Skeletal muscle satellite cell (primary cell): ENCODE data around the gene ENTREP3.
A peak's percentile ranks its signal among the peaks of the same experiment; 100 is the strongest.

Experiments used
- H3K27me3 ChIP-seq: 2 replicates; pipeline ENCODE4 v1.7.0; 2013; ENCODE audit warnings: low read length; ENCODE audit not compliant: control insufficient read depth, insufficient read depth
- H3K36me3 ChIP-seq: 2 replicates; pipeline ENCODE4 v1.7.0; 2013; ENCODE audit warnings: mild to moderate bottlenecking, control low read depth, low read length; ENCODE audit not compliant: insufficient read depth
- H3K4me1 ChIP-seq: 2 replicates; pipeline ENCODE4 v1.7.0; 2013; ENCODE audit warnings: low read length; ENCODE audit not compliant: control insufficient read depth, insufficient read depth
- H3K4me2 ChIP-seq: 2 replicates; pipeline ENCODE4 v1.7.0; 2013; ENCODE audit warnings: mild to moderate bottlenecking, low read length
- H3K4me3 ChIP-seq: 2 replicates; pipeline ENCODE4 v1.7.0; 2013; ENCODE audit warnings: low read length
- H3K9ac ChIP-seq: 2 replicates; pipeline ENCODE4 v1.7.0; 2013; ENCODE audit warnings: mild to moderate bottlenecking, low read depth, low read length, moderate library complexity
- H3K9me3 ChIP-seq: replicated peaks from 2 replicates; pipeline ENCODE4 v1.7.0; 2013; ENCODE audit warnings: mild to moderate bottlenecking, control low read depth, low read length

The ENTREP3 gene

DNA sequence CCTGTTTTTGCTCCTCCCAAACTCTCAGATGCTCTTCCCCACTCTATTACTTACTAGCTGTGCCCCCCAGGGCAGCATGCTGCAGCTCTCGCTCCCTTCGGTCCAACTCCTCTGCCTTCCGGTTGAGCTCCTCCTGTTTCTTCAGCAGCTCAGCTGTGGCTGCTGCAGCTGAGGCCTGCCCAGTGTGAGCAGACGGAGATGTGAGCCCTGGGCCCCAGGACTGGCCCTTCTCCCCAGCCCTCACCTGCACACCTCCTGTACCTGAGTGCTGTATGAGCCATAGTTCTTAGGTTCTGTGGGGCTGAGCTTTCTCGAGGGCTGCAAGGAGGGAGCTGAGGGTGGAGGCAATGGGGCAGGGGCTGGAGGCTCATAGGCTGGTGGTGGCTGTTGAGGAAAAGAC, 5.0 kb upstream of the ENTREP3 start:
- H3K4me2 ChIP-seq = peak overlapping the region; percentile 94
- peaks cover 22% of the 10 kb centered on the region for H3K4me1 ChIP-seq
- no peaks in the 10 kb centered on the region for H3K9me3 ChIP-seq
- no peaks in the 10 kb centered on the region for H3K27me3 ChIP-seq
- H3K36me3 ChIP-seq = peaks cover 45% of the 10 kb centered on the region
- peak overlapping the region; percentile 86 for H3K9ac ChIP-seq
- H3K4me3 ChIP-seq = no peak overlapping the region

- H3K4me1 ChIP-seq = peaks cover 35% of the 10 kb centered on the region
- H3K27me3 ChIP-seq = no peaks in the 10 kb centered on the region
- peak overlapping the region; percentile 99 for H3K4me2 ChIP-seq
- H3K36me3 ChIP-seq = peaks cover 19% of the 10 kb centered on the region
- peak overlapping the region; percentile 90 for H3K9ac ChIP-seq
- no peaks in the 10 kb centered on the region for H3K9me3 ChIP-seq
- peak overlapping the region; percentile 97 for H3K4me3 ChIP-seq
These were observed 972 bp upstream of the ENTREP3 start for GRCh38 chr1:155256058-155256852.

DNA sequence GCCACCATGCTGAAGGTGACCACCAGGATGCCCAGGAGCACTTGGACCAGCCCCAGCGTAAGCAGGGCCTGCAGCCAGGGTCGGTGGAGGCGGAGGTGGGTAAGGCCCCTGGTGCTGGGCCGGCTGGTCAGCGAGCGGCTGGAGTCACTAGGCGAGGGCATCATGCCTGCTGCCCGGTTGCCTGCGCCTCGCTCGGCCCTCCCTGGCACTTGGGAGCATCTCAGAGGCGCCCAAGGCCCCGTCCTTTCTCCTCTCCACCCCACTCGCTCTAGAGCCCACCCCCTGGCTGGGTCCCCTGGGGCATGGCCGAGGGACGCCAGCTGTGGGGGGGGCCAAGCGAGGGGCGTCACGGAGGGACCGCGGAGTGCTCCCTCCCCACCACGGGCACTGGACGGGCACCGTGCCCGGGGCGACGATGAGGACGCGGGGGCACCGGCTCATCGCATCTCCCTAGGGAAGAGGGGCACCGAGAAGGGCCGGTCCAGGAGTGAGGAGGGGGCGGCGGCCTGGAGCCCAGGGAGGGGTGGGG, 505 bp downstream of the ENTREP3 start:
- peak overlapping the region; percentile 90 for H3K9ac ChIP-seq
- no peaks in the 10 kb centered on the region for H3K27me3 ChIP-seq
- peaks cover 19% of the 10 kb centered on the region for H3K36me3 ChIP-seq
- peak overlapping the region; percentile 99 for H3K4me2 ChIP-seq
- H3K4me3 ChIP-seq = peak overlapping the region; percentile 97
- H3K4me1 ChIP-seq = peaks cover 34% of the 10 kb centered on the region
- H3K9me3 ChIP-seq = no peaks in the 10 kb centered on the region

GRCh38 chr1:155254228-155254713, 1.0 kb downstream of the ENTREP3 start:
- Histone ChIP-seq H3K9ac (peak overlapping the region; percentile 90), H3K4me2 (peak overlapping the region; percentile 99), H3K36me3 (peaks cover 19% of the 10 kb centered on the region), H3K4me3 (peak overlapping the region; percentile 97), H3K4me1 (peaks cover 34% of the 10 kb centered on the region), H3K27me3 (no peaks in the 10 kb centered on the region), H3K9me3 (no peaks in the 10 kb centered on the region)

- Histone ChIP-seq H3K9me3 (no peaks in the 10 kb centered on the region), H3K9ac (peak overlapping the region; percentile 90), H3K4me3 (peak overlapping the region; percentile 97), H3K4me1 (peaks cover 34% of the 10 kb centered on the region), H3K36me3 (peaks cover 18% of the 10 kb centered on the region), H3K4me2 (peak overlapping the region; percentile 99), H3K27me3 (no peaks in the 10 kb centered on the region)
These were observed 1.5 kb downstream of the ENTREP3 start for GRCh38 chr1:155253797-155254196.

DNA sequence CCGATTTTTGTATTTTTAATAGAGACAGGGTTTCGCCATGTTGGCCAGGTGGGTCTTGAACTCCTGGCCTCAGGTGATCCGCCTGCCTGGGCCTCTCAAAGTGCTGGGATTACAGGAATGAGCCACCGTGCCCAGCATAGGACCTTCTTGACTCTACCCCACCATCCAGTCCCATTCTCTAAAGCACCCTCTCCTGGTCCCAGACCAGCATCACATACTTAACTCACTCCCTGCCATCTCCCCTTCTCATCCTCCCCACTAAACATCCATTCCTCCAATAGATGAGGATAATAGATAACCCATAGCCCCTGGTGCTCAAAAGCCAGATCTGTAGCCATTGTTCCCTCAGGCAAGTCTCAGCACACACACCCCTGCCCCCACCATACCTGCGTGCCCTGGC, 2.1 kb downstream of the ENTREP3 start:
- no peaks in the 10 kb centered on the region for H3K9me3 ChIP-seq
- peaks cover 18% of the 10 kb centered on the region for H3K36me3 ChIP-seq
- peak overlapping the region; percentile 99 for H3K4me2 ChIP-seq
- H3K4me3 ChIP-seq = peak overlapping the region; percentile 97
- peak overlapping the region; percentile 90 for H3K9ac ChIP-seq
- H3K27me3 ChIP-seq = no peaks in the 10 kb centered on the region
- H3K4me1 ChIP-seq = peaks cover 34% of the 10 kb centered on the region

DNA sequence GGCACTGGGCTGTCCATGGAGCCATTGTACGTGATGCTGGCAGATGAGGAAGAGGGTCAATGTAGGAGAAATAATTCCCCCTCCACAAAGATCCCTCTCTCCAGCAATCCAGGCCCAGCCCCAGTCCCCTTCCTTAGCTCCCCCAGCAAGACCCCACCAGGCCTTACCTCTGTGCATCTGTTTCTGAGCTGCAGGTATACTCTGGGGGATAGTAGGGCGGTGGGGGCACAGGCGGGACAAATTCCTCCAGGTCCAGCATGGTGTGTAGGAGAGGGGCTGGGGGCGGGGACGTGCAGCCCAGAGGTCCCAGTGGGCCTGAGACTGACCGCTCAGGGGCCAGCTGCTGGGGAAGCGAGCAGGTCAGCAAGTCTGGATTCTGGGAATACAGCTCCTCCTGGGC, 3.7 kb downstream of the ENTREP3 start:
- no peaks in the 10 kb centered on the region for H3K9me3 ChIP-seq
- H3K27me3 ChIP-seq = no peaks in the 10 kb centered on the region
- H3K4me2 ChIP-seq = no peak overlapping the region
- H3K4me3 ChIP-seq = no peak overlapping the region
- peaks cover 34% of the 10 kb centered on the region for H3K4me1 ChIP-seq
- peaks cover 22% of the 10 kb centered on the region for H3K36me3 ChIP-seq
- H3K9ac ChIP-seq = no peak overlapping the region

GRCh38 chr1:155250633-155251449, 4.4 kb downstream of the ENTREP3 start:
- Histone ChIP-seq H3K9me3 (no peaks in the 10 kb centered on the region), H3K4me1 (peaks cover 27% of the 10 kb centered on the region), H3K4me3 (no peak overlapping the region), H3K4me2 (peak overlapping the region; percentile 74), H3K36me3 (peaks cover 22% of the 10 kb centered on the region), H3K27me3 (no peaks in the 10 kb centered on the region), H3K9ac (peak overlapping the region; percentile 24)

- H3K4me3 ChIP-seq = no peak overlapping the region
These were observed 5.0 kb downstream of the ENTREP3 start for GRCh38 chr1:155250246-155250632.

DNA sequence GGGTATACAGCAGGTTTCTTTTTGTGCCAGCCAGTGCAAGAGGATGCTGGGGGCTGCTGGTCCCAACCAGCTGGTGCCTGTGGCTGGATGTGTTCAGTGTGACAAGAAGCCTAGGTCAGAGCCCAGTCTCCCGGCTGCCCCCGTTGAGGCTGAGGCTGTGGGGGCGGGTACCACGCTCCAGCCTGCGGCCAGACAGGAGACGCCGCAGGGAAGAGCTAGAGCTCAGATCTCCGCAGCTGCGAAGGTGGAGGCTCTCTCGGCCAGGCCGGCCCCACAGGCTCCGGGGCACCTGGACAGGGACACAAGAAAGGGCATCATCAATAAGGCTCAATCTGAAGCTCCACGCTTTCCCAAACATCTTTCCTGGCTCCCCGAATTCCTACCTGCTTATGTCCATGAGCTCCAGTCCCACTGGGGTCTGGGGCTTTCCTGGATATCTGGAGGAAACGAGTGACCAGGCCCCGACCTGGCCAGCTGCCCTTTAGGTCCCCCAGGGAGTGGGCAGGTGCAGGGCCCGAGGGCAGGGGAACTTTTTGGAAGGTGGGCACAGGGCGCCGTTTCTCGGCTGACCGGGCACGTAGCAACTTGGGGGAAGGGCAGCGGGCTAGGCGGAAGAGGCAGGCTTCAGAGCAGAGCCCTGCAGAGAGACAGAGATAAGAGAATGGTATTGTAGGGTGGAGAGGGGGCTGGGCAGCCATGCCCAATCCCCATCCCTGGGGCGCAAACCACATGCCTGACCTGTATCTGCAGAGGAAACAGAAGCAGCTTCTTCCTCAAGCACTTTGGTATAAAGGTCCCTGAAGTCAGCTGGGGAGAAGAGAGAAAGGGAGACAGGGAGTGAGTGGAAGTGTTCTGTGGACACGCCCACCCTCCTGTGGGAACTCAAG, 7.4 kb downstream of the ENTREP3 start:
- Histone ChIP-seq H3K9me3 (no peaks in the 10 kb centered on the region), H3K4me2 (no peak overlapping the region), H3K27me3 (no peaks in the 10 kb centered on the region), H3K9ac (no peak overlapping the region), H3K4me3 (no peak overlapping the region), H3K36me3 (peaks cover 22% of the 10 kb centered on the region), H3K4me1 (peaks cover 23% of the 10 kb centered on the region)

More at GRCh38 chr1:155250246-155250632, 5.0 kb downstream of the ENTREP3 start:
- Histone ChIP-seq H3K36me3 (peaks cover 22% of the 10 kb centered on the region), H3K9ac (peak overlapping the region; percentile 24), H3K4me1 (peaks cover 23% of the 10 kb centered on the region), H3K27me3 (no peaks in the 10 kb centered on the region), H3K9me3 (no peaks in the 10 kb centered on the region), H3K4me2 (peak overlapping the region; percentile 74)
